Measurements from ENCODE around the gene P2RX4.

DNA sequence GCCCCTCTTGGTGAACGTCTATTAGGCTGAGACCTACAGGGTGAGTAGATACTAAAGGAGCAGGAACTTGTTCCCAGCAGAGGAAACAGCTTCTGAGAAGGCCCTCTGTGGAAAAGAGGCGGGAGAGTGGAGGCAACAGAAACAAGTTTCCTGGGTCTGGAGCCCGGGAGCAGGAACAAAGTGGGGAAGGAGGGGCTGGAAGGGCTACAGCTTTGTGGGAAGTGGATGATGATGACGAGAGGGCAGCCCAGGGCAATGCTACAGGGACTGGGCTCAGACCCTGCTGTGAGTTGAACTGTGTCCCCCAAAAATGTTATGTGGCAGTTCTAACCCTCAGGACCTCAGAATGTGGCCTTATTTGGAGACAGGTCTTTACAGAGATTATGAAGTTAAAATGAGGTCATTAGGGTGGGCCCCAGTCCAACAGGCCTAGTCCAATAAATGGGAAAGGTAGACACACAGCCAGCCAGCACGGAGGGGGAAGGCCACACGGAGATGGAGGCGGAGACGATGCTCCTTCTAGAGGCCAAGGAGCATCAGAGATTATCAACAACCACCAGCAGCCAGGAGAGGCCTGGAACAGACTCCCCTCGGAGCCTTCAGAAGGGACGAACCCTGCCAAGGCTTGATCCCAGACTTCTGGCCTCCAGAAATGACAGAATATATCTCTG lies 72.3 kb downstream of the P2RX4 start:
- TF ChIP-seq, protein P1, sequence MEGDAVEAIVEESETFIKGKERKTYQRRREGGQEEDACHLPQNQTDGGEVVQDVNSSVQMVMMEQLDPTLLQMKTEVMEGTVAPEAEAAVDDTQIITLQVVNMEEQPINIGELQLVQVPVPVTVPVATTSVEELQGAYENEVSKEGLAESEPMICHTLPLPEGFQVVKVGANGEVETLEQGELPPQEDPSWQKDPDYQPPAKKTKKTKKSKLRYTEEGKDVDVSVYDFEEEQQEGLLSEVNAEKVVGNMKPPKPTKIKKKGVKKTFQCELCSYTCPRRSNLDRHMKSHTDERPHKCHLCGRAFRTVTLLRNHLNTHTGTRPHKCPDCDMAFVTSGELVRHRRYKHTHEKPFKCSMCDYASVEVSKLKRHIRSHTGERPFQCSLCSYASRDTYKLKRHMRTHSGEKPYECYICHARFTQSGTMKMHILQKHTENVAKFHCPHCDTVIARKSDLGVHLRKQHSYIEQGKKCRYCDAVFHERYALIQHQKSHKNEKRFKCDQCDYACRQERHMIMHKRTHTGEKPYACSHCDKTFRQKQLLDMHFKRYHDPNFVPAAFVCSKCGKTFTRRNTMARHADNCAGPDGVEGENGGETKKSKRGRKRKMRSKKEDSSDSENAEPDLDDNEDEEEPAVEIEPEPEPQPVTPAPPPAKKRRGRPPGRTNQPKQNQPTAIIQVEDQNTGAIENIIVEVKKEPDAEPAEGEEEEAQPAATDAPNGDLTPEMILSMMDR (IDR thresholded peaks at IDR 0.05) = no peak
- TF ChIP-seq POLR2AphosphoS5 (IDR thresholded peaks at IDR 0.05) (no peak), POLR2A (IDR thresholded peaks at IDR 0.05) (no peak)
